Upper lobe of left lung (tissue), 6 donors: ENCODE data around the gene ENOX1. TPM values are rescaled to one million over a fixed set of nuclear protein-coding genes. Genes with fewer than 3 reads are reported as not detected.

ENCODE experiments used
- ATAC-seq, 2 donors: fragments of 200-7000 bp; cut with Tn5 transposase; one replicate each; pipeline ENCODE4 v1.9.1; 2022; ENCODE audit warnings: mild to moderate bottlenecking in 2 of 2, moderate library complexity in 2 of 2; ENCODE audit not compliant: low FRiP score in 2 of 2
- DNase-seq, 2 donors: peaks; one replicate each; pipeline ENCODE4 v3.0.0-alpha.2; 2019 to 2020
- H3K27ac ChIP-seq, 4 donors: fragments of 200-600 bp; sonication (generic); one replicate each; pipeline ENCODE4 v1.5.1; 2016 to 2019
- H3K27me3 ChIP-seq, 4 donors: fragments of 200-600 bp; sonication (generic); one replicate each; pipeline ENCODE4 v1.5.1; 2017 to 2019
- H3K36me3 ChIP-seq, 4 donors: fragments of 200-600 bp; sonication (generic); one replicate each; pipeline ENCODE4 v1.5.1; 2016 to 2019
- H3K4me1 ChIP-seq, 4 donors: fragments of 200-600 bp; sonication (generic); one replicate each; pipeline ENCODE4 v1.5.1; 2018 to 2019
- H3K4me3 ChIP-seq, 4 donors: fragments of 200-600 bp; sonication (generic); one replicate each; pipeline ENCODE4 v1.5.1; 2017 to 2019; ENCODE audit warnings: mild to moderate bottlenecking in 2 of 4, moderate library complexity in 1 of 4
- H3K9me3 ChIP-seq, 4 donors: fragments of 200-600 bp; sonication (generic); one replicate each; pipeline ENCODE4 v1.5.1; 2018 to 2019
- EP300 ChIP-seq, 4 donors: sonication (generic); formaldehyde crosslinking; IDR thresholded peaks; one replicate each; pipeline ENCODE4 v1.5.1; 2017; ENCODE audit warnings: antibody characterized with exemption in 4 of 4, control low read depth in 2 of 4
- POLR2A ChIP-seq, 4 donors: fragments of 450-650 bp; IDR thresholded peaks; one replicate each; pipeline ENCODE4 v1.5.1; 2016 to 2017; ENCODE audit warnings: antibody characterized with exemption in 4 of 4, mild to moderate bottlenecking in 2 of 4
- POLR2AphosphoS5 ChIP-seq, 2 donors: sonication (generic); formaldehyde crosslinking; IDR thresholded peaks; one replicate each; pipeline ENCODE4 v1.5.1; 2017; ENCODE audit warnings: antibody characterized with exemption in 2 of 2
- whole genome bisulfite sequencing, 2 donors: methylation state at CpG; one replicate each; pipeline ENCODE4 v1.1.5; 2017 to 2018; 5-methylcytosine and 5-hydroxymethylcytosine counted together
- total RNA-seq, 6 donors: library from RNA; depleted of rRNA in 4 of 6; stranded (reverse); fragments of >200 nt in 4 of 6; gene quantifications; one replicate each; pipeline versions ENCODE4 v1.1.0 to v1.2.1, GENCODE V29; 2016 to 2021
- TF ChIP-seq, protein P1 (sequence below), 6 experiments: fragments of 450-650 bp in 4 of 6; fragments of 200-600 bp in 2 of 6; sonication (generic) in 2 of 6; IDR thresholded peaks; one replicate each; pipeline ENCODE4 v1.5.1; 2016 to 2019; ENCODE audit warnings: antibody characterized with exemption in 6 of 6
- donor health status: DM: no; HTN: no; CAD: no; lungs with moderate emphysema.
- donor health status: DM: no; HTN: yes; CAD: no; lungs with severe emphysema.

Gene ENOX1
- total RNA-seq, 6 donors from 2014 or later, result 0.20 to 1.0 (median 0.46) TPM; not detected in 2

DNA sequence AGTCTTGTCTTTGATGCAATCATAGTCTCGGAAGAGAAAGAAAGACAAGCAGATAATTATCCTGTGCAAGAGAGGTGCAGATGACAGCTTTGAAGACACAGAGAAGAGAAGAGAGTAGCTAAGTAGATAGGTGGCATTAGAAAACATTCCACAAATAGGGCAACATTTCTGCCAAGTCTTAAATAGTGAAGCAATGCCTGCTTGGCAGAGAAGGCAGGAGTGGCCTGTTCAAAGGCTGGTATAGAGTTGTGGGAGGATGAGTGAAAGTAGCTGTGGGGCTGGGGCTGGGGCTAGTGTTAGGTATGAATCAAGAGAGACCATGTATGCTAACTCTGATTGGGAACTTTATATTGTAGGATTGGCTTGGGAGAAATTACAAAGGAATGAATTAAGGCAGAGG lies 457.9 kb downstream of the ENOX1 start:
- Histone ChIP-seq H3K27ac (no peak overlapping the region), H3K9me3 (no peaks in the 10 kb centered on the region), H3K27me3 (no peaks in the 10 kb centered on the region), H3K36me3 (no peaks in the 10 kb centered on the region), H3K4me1 (no peaks in the 10 kb centered on the region), H3K4me3 (no peak overlapping the region)
- ATAC-seq, result no peak
- WGBS, 2 donors, result 93 to 100% methylated on average over 1 of the region's 1 CpG
- DNase-seq, result no peak
- TF ChIP-seq EP300 (IDR thresholded peaks at IDR 0.05), result no peak
- TF ChIP-seq POLR2AphosphoS5 (IDR thresholded peaks at IDR 0.05), result no peak
- TF ChIP-seq POLR2A (IDR thresholded peaks at IDR 0.05), result no peak
- TF ChIP-seq, protein P1, sequence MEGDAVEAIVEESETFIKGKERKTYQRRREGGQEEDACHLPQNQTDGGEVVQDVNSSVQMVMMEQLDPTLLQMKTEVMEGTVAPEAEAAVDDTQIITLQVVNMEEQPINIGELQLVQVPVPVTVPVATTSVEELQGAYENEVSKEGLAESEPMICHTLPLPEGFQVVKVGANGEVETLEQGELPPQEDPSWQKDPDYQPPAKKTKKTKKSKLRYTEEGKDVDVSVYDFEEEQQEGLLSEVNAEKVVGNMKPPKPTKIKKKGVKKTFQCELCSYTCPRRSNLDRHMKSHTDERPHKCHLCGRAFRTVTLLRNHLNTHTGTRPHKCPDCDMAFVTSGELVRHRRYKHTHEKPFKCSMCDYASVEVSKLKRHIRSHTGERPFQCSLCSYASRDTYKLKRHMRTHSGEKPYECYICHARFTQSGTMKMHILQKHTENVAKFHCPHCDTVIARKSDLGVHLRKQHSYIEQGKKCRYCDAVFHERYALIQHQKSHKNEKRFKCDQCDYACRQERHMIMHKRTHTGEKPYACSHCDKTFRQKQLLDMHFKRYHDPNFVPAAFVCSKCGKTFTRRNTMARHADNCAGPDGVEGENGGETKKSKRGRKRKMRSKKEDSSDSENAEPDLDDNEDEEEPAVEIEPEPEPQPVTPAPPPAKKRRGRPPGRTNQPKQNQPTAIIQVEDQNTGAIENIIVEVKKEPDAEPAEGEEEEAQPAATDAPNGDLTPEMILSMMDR (IDR thresholded peaks at IDR 0.05), result no peak

DNA sequence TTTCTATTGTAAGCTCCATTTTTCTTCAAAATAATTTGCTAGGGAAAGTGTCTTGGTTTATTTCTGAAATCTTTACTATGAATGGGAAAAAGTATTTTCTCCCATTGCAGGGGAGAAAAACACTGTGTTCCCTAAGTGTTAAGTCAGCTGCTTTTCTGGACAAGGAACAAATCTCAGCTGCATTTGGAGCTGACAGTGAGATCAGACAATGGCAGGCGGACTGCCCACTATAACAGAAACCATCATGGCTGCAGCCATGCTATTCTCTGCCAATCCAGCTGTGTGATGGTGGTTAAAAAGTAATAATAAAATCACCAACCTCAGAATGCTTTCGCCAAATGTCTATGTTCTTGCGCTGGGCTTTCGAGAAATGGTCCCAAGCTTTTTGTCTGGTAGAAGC lies 460.7 kb downstream of the ENOX1 start:
- no peaks in the 10 kb centered on the region for H3K27me3 ChIP-seq
- DNase-seq (no peak), ATAC-seq (no peak)
- no peaks in the 10 kb centered on the region for H3K36me3 ChIP-seq
- TF ChIP-seq, protein P1 (IDR thresholded peaks at IDR 0.05), result no peak
- TF ChIP-seq EP300 (IDR thresholded peaks at IDR 0.05), result no peak
- TF ChIP-seq POLR2A (IDR thresholded peaks at IDR 0.05), result no peak
- no peak for TF ChIP-seq POLR2AphosphoS5 (IDR thresholded peaks at IDR 0.05)
- H3K9me3 ChIP-seq, result no peaks in the 10 kb centered on the region
- no peak overlapping the region for H3K4me3 ChIP-seq
- WGBS, 2 donors, result 91 to 95% methylated on average over 4 of the region's 4 CpGs
- no peak overlapping the region for H3K27ac ChIP-seq
- no peaks in the 10 kb centered on the region for H3K4me1 ChIP-seq

DNA sequence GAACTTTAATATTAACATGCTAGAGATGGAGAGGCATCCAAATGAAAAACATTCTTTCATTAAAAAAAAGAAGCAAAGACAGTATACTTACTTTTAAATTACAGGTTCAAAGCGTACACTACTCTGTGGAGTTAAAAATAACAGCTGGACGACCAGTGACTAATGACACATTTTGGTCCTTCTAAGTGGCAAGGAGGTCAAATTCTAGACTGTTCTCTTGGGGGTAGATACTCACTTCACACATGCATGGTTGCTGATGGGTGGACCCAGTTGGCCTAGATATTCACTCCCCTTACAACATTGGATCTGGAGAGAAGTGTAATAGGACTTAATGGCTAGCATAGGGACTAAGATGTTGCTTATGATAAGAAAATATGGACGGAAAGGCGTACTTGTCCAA lies 461.1 kb downstream of the ENOX1 start:
- H3K27ac ChIP-seq, result no peak overlapping the region
- 85 to 86% methylated on average over 4 of the region's 4 CpGs for WGBS, 2 donors
- TF ChIP-seq EP300 (IDR thresholded peaks at IDR 0.05), result no peak
- no peak for TF ChIP-seq POLR2A (IDR thresholded peaks at IDR 0.05)
- TF ChIP-seq, protein P1 (IDR thresholded peaks at IDR 0.05), result no peak
- no peak for TF ChIP-seq POLR2AphosphoS5 (IDR thresholded peaks at IDR 0.05)

DNA sequence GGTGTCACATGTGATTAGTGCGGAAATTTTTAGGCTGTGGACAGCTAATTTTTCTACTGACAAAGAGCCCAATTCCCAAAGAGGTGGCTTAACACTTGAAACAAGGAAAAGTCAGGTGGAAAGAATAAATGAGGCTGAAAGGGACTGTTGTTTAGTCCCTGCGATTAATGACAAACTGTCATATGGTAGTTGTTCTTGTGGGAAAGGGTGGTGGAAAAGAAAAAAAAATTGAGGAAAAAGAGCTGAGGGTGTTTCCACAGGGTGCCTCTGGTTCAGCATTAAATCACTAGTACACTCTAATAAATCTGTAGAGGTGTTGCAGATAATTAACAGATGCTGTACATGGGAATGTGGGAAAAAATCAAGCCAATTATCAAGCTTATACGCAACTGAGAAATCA lies 462.6 kb downstream of the ENOX1 start:
- no peak overlapping the region for H3K4me3 ChIP-seq
- no peak for ATAC-seq
- H3K9me3 ChIP-seq, result no peaks in the 10 kb centered on the region
- no peaks in the 10 kb centered on the region for H3K27me3 ChIP-seq
- no peaks in the 10 kb centered on the region for H3K4me1 ChIP-seq
- no peak for DNase-seq
- no peaks in the 10 kb centered on the region for H3K36me3 ChIP-seq
- 63% methylated on average over 3 of the region's 3 CpGs for WGBS, 2 donors
- H3K27ac ChIP-seq, result no peak overlapping the region
- TF ChIP-seq EP300 (IDR thresholded peaks at IDR 0.05) (no peak), POLR2AphosphoS5 (IDR thresholded peaks at IDR 0.05) (no peak), POLR2A (IDR thresholded peaks at IDR 0.05) (no peak)
- TF ChIP-seq, protein P1 (IDR thresholded peaks at IDR 0.05), result no peak

More for the DNA sequence above, 461.1 kb downstream of the ENOX1 start:
- DNase-seq, result no peak
- no peak for ATAC-seq
- H3K36me3 ChIP-seq, result no peaks in the 10 kb centered on the region
- no peak overlapping the region for H3K4me3 ChIP-seq
- H3K4me1 ChIP-seq, result no peaks in the 10 kb centered on the region
- no peaks in the 10 kb centered on the region for H3K27me3 ChIP-seq
- no peaks in the 10 kb centered on the region for H3K9me3 ChIP-seq

DNA sequence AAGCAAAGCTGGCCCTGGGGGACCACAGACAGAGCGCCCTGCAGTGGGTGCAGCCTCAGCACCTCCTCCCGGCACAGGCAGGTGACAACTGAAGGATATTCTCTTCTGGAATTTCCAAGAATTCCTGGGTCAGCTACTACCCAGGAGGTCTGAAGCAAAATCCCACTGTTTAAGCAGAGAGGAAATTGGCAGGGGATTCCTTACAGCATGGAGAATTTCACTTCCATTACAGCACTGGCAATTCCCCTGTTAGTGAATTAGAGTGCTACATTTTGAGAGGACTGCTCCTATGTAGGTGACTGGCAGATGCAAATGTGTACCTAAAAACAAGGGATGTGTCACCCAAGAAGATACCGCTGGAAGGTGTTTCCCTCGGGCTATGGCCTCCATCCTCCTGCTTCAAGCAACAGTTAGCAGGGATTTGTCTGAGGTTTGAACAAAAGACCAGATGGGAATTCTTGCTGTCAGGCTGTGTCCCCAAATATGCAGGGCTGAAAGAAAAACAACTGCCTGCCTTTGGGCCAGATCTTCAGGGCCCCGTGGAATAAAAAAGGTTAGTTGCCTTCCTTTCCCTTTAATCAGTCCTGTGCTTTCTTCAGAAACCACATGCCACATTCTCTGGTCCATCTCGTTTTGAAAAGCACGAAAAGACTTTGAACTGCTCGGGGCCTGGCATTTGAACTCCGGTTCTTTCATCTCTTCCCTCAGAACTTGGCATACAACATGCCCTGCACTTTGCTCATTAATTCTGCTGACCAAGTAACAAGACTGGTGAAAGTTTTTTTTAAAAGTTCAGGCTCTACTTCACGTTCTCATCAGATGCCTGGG lies 466.9 kb downstream of the ENOX1 start:
- no peak overlapping the region for H3K4me3 ChIP-seq
- H3K36me3 ChIP-seq, result no peaks in the 10 kb centered on the region
- H3K27me3 ChIP-seq, result no peaks in the 10 kb centered on the region
- DNase-seq (no peak), ATAC-seq (no peak)
- H3K9me3 ChIP-seq, result no peaks in the 10 kb centered on the region
- TF ChIP-seq, protein P1 (IDR thresholded peaks at IDR 0.05), result no peak
- TF ChIP-seq POLR2A (IDR thresholded peaks at IDR 0.05) (no peak), EP300 (IDR thresholded peaks at IDR 0.05) (no peak), POLR2AphosphoS5 (IDR thresholded peaks at IDR 0.05) (no peak)
- peaks cover 0 to 8% (median 4%) of the 10 kb centered on the region in 4 donors for H3K4me1 ChIP-seq
- 73 to 78% methylated on average over 10 of the region's 10 CpGs for WGBS, 2 donors
- no peak overlapping the region for H3K27ac ChIP-seq
